ENCODE data around the gene ZC3H12D. TPM values are rescaled to one million over a fixed set of nuclear protein-coding genes. Genes with fewer than 3 reads are reported as not detected.

The ZC3H12D gene
- total and polyA plus RNA-seq, 2 experiments from 2014 or later = 0.07 TPM; not detected in 1

GRCh38 chr6:149438855-149439254, 46.0 kb downstream of the ZC3H12D start:
- TF ChIP-seq REST (IDR thresholded peaks at IDR 0.05; ENCODE audit: unreplicated experiment) = no peak
- no peak for TF ChIP-seq ZNF462 (CRISPR knock-in tag; IDR thresholded peaks at IDR 0.05)
- TF ChIP-seq CREB1 (CRISPR knock-in tag; IDR thresholded peaks at IDR 0.05; ENCODE audit: low read depth) = no peak
- no peak for TF ChIP-seq STAT1 (IDR thresholded peaks at IDR 0.05; ENCODE audit: unreplicated experiment)
- no peak for TF ChIP-seq CTCF (conservative IDR thresholded peaks at IDR 0.05; ENCODE audit: low read depth in 2 of 2)
- TF ChIP-seq NANOG (IDR thresholded peaks at IDR 0.05; ENCODE audit: borderline replicate concordance) = no peak
- TF ChIP-seq POLR2AphosphoS5 (IDR thresholded peaks at IDR 0.05; ENCODE audit: low read depth) = no peak
- no peak for TF ChIP-seq ZNF331 (CRISPR knock-in tag; IDR thresholded peaks at IDR 0.05; ENCODE audit: low read depth)
- no peak for TF ChIP-seq JUNB (IDR thresholded peaks at IDR 0.05; ENCODE audit: unreplicated experiment)
- TF ChIP-seq ETS1 (IDR thresholded peaks at IDR 0.05) = no peak
- ATAC-seq (no peak), DNase-seq (ENCODE audit: low spot score) (no peak)
- no peaks in the 10 kb centered on the region for H3K36me3 ChIP-seq (ENCODE audit: insufficient read depth)
- Mint-ChIP-seq H3K9me3 (no peaks in the 10 kb centered on the region), H3K4me1 (peaks cover 11% of the 10 kb centered on the region), H3K27ac (no peak overlapping the region), H3K4me3 (no peak overlapping the region), H3K36me3 (ENCODE audit: low read depth) (no peaks in the 10 kb centered on the region), H3K27me3 (ENCODE audit: insufficient read depth, low read depth, poor library complexity) (peaks cover 16% of the 10 kb centered on the region)
- H3K27ac ChIP-seq (ENCODE audit: low read depth) = no peak overlapping the region
- no peak overlapping the region for H2AFZ ChIP-seq
- no peak overlapping the region for H3K4me3 ChIP-seq
- H3K4me1 ChIP-seq (ENCODE audit: insufficient read depth) = no peaks in the 10 kb centered on the region
- H3K27me3 ChIP-seq (ENCODE audit: insufficient read depth) = no peaks in the 10 kb centered on the region
- no peak overlapping the region for H3K4me2 ChIP-seq
- no peaks in the 10 kb centered on the region for H4K20me1 ChIP-seq (replicated peaks; ENCODE audit: insufficient read depth)
- no peaks in the 10 kb centered on the region for H3K9me2 ChIP-seq (ENCODE audit: insufficient read depth)
- no peaks in the 10 kb centered on the region for H3K79me2 ChIP-seq (replicated peaks; ENCODE audit: insufficient read depth)
- no peaks in the 10 kb centered on the region for H3F3A ChIP-seq (replicated peaks; ENCODE audit: low read depth)
